Kidney epithelial cell (primary cell): Measurements from ENCODE around the gene EDEM3. TPM values are rescaled to one million over a fixed set of nuclear protein-coding genes. Genes with fewer than 3 reads are reported as not detected.
A peak's percentile ranks its signal among the peaks of the same experiment; 100 is the strongest.

Experiments used
- DNase-seq: peaks from one replicate; pipeline ENCODE4 v3.0.0-alpha.2; 2010; ENCODE audit warnings: low read depth
- H3K27me3 ChIP-seq: 2 replicates; pipeline ENCODE4 v1.6.0; 2011; ENCODE audit warnings: low read length; ENCODE audit not compliant: control insufficient read depth, insufficient read depth
- H3K36me3 ChIP-seq: 2 replicates; pipeline ENCODE4 v1.5.1; 2011; ENCODE audit warnings: low read length; ENCODE audit not compliant: control insufficient read depth, insufficient read depth
- H3K4me3 ChIP-seq: 2 replicates; pipeline ENCODE4 v1.5.1; 2011; ENCODE audit warnings: low read depth, mild to moderate bottlenecking, control low read depth, low read length
- total RNA-seq: library from RNA; depleted of rRNA; stranded (reverse); fragments of >200 nt; gene quantifications from 2 replicates; pipeline ENCODE4 v1.2.3, GENCODE V29; 2015
- TF ChIP-seq, protein P1 (sequence below): IDR thresholded peaks from 2 replicates; pipeline ENCODE4 v1.5.1; 2011; ENCODE audit warnings: mild to moderate bottlenecking, moderate library complexity, low read length, control low read depth, inconsistent platforms; ENCODE audit not compliant: insufficient read depth, poor library complexity, severe bottlenecking

Gene EDEM3
- total RNA-seq, 1 donor from 2014 or later, result 20.2 TPM

DNA sequence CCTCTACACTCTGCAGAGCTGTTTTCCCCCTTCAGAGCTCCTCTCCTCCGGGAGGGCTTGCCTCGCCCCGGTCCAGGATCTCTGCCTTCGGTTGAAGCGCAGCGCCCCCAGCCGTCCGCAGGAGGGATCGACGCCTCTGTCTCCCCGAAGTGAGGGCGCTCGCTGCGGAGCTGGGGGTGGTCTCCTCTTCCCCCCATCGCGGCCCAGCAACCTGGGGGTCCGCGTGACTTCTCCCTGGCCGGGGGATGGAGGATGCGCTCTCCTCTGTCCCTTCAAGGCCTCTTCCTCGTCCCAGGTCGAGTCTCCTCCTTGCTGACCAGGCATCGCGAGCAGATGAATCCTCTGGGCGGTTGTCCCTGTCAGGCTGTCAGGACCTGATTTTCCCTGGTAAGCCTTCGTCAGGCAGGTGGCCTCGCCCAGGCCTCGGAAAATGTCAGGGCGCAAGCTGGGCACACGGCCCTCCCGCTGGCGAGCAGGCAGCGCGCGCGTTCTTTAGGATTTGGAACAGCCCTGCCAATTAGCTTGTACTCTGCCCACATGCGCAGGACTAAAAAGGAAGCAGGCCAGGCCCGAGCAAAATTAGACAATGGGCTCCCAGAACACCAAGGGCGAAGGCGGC, 90.5 kb downstream of the EDEM3 start:
- Histone ChIP-seq H3K4me3 (peak overlapping the region; percentile 25), H3K36me3 (no peaks in the 10 kb centered on the region), H3K27me3 (no peaks in the 10 kb centered on the region)
- TF ChIP-seq, protein P1, sequence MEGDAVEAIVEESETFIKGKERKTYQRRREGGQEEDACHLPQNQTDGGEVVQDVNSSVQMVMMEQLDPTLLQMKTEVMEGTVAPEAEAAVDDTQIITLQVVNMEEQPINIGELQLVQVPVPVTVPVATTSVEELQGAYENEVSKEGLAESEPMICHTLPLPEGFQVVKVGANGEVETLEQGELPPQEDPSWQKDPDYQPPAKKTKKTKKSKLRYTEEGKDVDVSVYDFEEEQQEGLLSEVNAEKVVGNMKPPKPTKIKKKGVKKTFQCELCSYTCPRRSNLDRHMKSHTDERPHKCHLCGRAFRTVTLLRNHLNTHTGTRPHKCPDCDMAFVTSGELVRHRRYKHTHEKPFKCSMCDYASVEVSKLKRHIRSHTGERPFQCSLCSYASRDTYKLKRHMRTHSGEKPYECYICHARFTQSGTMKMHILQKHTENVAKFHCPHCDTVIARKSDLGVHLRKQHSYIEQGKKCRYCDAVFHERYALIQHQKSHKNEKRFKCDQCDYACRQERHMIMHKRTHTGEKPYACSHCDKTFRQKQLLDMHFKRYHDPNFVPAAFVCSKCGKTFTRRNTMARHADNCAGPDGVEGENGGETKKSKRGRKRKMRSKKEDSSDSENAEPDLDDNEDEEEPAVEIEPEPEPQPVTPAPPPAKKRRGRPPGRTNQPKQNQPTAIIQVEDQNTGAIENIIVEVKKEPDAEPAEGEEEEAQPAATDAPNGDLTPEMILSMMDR, result peak; percentile 95
- DNase-seq, result no peak

DNA sequence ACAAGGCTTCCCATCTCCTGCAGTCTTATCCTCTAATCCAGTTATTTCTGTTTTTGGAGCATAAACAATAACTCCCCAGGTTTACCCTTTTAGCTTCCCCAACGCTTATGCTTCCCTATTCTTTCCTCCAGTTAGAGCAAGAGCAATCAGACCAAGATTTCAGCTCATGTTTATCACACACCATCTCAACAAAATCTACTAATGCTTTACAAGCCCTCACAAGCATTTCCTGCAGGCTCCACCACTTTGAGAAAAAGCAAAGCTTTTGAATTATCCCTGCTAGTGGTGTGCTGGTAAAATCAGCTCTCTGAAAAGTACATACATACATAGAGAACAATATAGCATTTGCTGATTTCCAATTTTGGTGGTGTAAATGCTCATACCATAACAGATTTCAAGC, 92.9 kb downstream of the EDEM3 start:
- no peaks in the 10 kb centered on the region for H3K36me3 ChIP-seq
- H3K27me3 ChIP-seq, result no peaks in the 10 kb centered on the region
- TF ChIP-seq, protein P1, result no peak
- no peak overlapping the region for H3K4me3 ChIP-seq
- DNase-seq, result no peak

DNA sequence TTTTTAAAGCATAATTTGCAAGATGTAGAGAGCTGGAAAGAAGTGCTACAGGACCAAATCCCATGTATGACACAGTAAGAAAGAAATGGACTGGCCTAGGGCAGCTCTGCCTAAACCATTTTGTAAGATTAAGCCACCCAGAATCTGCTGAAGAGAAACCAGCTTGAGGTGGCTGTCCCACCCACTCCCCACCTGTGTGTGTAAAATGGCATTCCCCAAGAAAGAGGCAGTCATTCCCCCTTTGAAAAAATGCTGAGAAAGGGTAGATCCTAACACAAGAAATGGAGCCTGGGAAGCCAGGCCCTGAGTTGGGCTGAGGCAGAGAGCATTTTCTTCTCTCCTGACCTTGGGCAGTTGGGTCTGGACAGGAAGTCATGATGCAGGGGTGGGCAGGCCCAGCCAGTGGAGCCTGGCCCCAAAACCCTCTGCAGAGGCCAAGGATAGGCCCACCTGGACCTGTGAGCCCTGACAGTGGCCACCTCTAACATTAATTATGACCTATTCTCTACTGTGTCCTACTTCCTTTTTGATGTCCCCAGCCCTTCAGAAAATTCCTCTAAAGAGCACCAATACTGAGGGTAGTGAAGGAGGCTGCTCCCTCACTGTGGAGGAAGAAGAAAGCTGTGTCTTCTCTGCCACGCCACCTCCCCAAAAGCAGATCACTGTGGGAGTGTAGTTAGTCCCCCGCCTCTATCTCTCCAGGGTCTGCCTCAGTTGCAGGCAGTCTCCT, 94.0 kb downstream of the EDEM3 start:
- no peaks in the 10 kb centered on the region for H3K27me3 ChIP-seq
- TF ChIP-seq, protein P1, result no peak

DNA sequence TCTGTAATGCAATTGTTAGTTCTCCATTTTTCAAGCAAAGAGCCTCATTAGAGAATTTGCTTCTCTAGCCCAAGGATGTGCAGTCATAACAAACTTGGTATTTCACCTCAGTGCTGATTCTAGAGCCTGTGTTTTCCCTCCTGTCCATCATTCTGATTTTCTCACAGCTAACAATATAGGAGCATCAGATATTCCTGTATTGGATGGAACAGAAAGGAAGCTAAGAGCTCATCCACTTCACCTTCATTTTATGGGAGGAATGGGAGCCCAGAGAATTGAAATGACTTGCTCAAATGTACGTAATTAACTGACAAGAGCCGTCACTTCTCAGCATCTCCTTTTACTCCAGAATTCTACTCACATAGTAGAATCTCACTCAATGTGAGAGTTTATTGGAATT, 96.6 kb downstream of the EDEM3 start:
- no peak for DNase-seq
- H3K36me3 ChIP-seq, result no peaks in the 10 kb centered on the region
- TF ChIP-seq, protein P1, result no peak
- H3K27me3 ChIP-seq, result no peaks in the 10 kb centered on the region
- no peak overlapping the region for H3K4me3 ChIP-seq

More for the DNA sequence above, 94.0 kb downstream of the EDEM3 start:
- no peaks in the 10 kb centered on the region for H3K36me3 ChIP-seq
- no peak for DNase-seq
- H3K4me3 ChIP-seq, result no peak overlapping the region

DNA sequence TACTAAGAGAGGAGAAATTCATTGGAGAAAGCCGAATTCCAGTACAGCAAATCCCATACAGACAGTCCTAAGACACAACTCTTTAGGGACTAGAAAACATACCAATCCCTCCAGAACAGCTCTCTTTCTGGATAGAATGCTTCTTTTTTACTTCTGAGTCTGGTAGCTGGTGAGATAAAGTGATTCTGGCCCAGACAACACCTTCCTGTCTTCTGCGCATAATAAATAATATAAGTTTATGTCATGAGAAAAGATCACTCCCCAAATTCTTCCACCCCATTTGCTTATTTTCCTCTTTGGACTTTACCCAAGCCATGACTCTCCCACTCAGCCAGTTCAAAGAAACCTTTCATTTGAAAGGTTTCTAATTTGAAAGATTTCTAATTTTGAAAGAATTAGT, 98.4 kb downstream of the EDEM3 start:
- Histone ChIP-seq H3K27me3 (no peaks in the 10 kb centered on the region), H3K36me3 (no peaks in the 10 kb centered on the region), H3K4me3 (no peak overlapping the region)
- TF ChIP-seq, protein P1, result no peak
- DNase-seq, result no peak
